SW 1271 (cell line): Measurements from ENCODE around the gene ART1.
"Not testable (repeated sequence)": the region's sequence is repeated elsewhere in the genome, so short reads cannot be mapped to it uniquely, and the experiment has no call there.

Experiments used
- DNase-seq, 2 experiments: peaks; one replicate each; lab custom pipeline; 2025; lab: John Stamatoyannopoulos, UW

Gene ART1, protein sequence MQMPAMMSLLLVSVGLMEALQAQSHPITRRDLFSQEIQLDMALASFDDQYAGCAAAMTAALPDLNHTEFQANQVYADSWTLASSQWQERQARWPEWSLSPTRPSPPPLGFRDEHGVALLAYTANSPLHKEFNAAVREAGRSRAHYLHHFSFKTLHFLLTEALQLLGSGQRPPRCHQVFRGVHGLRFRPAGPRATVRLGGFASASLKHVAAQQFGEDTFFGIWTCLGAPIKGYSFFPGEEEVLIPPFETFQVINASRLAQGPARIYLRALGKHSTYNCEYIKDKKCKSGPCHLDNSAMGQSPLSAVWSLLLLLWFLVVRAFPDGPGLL

DNA sequence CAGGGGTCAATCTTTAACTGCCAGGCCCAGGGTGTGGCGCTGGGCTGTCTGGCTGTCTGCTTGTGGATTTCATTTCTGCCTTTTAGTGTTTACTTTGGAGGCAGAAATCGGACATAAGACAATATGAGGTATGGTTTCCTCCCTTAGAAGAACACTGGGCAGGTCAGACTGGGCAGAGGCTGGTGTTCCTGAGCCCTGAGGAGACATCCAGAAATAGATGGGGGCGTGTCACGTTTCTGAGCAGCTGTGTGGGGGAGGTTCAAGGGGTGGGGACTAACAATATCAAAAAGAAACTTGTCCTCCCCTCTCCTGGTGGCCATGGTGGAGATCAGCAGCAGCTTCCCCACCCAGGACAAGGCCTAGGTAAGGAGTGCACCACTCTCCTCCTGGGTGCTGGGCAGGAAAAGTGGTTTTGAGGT lies at the start of gene ART1:
TSS of gene ART1 (plus strand) at position 312 of the 419 bp plus-strand sequence. CDS start 14,086 bp downstream, outside the sequence.
- DNase-seq, result peak in 1 of 2 experiments; percentile 23

DNA sequence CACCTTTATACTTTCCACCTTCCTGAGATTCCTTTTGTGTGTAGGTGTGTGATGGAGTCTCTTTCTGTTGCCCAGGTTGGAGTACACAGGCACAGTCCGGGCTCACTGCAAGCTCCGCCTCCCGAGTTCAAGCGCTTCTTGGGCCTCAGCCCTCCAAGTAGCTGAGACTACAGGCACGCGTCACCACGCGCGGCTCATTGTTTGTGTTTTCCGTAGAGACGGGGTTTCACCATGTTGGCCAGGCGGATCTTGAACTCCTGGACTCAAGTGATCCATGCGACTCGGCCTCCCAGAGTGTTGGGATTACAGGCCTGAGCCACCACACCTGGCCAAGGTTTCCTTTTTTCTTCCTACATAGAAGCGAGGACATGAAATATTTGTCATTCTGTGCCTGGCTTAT lies 47.2 kb upstream of the ART1 start:
- not testable (repeated sequence) for DNase-seq

DNA sequence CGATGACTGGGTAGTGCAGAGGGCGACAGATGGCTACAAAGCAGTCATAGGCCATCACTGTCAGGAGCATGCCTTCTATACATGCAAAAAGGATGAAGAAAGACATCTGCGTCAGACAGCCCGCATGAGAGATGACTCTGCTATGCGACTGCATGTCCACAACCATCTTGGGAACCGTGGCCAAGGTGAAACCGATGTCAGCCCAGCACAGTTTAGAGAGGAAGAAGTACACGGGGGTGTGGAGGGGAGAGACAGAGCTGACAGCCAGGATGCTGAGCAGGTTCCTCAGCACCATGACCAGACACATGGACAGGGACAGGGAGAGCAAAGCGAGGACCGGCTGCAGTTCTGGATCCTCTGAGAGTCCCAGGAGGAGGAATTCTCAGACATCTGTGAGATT lies 44.7 kb upstream of the ART1 start:
- not testable (repeated sequence) for DNase-seq

DNA sequence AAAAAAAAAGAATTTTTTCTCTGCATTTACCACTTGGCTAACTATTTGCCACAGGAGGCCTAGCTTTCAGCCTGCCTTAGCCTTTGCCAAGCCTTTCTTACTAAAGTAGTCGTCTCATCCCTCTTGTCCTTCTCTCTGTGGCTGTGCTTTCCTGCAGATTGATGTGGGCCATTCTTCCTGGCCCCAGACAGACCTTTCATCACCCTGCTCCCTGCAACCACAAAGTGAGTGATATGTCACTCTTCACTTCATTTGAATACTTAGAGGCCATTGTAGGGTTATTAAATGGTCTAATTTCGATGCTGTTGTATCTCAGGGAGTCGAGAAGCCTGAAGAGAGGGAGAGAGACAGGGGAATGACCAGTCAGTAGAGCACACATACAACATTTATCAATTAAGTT lies 40.8 kb upstream of the ART1 start:
- DNase-seq, result no peak

DNA sequence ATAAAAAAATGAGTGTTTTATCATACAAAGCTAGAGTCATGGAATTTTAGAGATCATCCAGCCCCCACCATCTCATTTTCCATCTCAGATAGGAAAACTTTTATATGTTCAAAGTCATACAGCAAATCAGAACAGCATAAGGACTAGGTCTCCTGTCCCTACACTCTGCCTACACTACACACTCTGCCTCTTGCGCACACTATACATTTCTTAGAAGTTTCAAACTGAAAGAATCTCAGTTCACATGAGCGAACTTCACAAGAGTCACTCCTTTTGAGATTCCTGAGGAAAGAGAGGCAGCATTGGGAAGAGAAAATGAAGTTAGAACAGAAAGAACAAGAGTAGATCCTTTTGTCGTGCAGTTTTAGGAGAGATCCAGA lies 39.7 kb upstream of the ART1 start:
- DNase-seq, result no peak

DNA sequence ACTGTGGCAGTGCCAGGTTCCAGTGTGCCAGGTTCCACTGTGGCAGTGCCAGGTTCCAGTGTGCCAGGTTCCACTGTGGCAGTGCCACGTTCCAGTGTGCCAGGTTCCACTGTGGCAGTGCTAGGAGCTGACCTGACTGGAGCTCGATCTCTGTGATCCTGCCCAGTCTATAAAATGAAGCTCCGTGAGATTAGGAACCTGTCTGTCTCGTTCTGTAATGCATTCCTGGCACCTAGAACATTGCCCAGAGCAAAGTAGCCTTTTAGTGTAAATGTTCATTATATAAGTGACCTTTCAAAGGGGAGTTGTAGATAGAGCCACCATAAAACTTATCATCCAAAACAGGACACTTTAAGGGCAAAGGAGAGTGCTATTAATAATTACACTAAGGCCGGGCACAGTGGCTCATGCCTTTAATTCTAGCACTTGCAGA lies 39.1 kb upstream of the ART1 start:
- no peak for DNase-seq

DNA sequence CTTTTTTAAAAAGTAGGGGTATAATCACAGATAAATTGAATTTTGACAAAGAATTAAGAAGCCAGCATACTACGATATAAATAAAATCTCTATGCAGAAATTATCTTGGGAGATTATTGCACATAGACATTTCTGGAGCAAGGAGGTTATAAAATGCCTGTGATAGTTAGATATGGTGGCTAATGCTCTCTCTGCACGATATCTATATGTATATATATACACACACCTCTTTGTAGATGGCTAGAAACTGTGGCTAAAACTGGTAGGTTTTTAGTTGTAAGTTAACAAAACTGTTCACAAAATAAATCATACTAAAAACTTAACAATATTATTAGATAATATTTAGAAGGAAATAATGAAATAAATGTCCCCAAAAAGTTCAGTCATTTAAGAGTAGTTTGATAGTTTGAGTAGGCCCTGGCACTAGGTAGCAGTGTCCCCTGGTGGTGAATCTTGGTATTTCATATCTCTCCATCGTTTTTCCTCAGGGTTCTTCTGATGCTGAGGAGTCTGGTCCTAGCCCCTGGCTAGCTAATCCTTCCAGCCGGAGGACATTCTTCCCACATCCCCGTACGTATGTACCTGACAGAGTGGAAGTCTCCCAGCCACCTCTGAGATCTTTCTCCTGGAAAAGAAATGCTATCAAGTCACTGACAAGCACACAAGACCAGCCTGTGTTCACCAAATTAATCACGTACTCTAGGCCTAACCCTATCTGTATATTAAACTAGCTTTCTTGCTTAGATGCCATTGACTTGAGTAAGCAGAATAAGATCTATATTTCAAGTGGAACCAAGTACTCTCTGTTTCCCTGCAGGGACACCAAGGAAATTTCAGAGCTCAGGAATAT lies 35.3 kb upstream of the ART1 start:
- DNase-seq, result peak in 1 of 2 experiments; percentile 35

DNA sequence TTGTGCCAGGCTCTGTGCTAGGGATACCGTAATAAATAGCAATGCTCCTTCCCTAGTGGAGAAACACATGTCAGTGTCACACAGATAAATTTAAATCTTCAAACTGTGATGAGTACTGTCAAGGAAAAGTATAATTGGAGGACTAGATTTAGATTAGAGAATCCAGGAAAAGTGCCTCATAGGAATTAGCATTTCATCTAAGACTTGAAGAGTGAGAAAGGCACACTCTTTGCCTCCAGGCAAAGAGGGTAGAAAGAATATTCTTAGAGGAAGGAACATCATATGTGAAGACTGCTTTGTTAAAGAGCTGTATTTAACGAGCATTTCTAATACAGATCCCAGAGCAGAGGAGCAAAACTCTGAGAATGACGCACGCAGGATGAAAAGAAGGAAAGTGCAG lies 34.1 kb upstream of the ART1 start:
- DNase-seq, result no peak

DNA sequence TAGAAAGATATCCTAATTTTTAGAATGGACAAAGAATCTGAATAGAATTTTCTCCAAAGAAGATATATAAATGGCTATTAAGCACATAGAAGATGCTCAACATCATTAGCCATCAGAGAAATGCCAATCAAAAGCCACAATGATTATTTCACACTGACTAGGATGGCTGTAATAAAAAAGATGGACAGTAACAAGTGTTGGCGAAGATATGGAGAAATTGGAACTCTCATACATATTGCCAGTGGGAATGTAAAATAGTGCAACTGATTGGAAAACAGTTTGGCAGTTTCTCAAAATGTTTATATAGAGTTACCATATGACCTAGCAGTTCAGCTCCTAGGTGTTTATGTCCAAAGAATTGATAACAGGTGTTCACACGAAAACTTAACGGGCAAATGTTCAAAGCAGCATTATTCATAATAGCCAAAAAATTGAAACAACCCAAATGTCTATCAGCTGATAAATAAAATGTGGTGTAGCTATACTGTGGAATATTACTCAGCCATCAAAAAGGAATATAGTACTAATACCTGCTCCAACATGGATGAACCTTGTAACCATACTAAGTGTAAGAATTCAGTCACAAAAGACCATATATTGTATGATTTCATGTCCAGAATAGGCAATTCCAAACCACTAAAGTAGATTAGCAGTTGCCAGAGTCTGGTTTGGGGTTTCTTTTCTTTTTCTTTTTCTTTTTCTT lies 32.8 kb upstream of the ART1 start:
- no peak for DNase-seq

DNA sequence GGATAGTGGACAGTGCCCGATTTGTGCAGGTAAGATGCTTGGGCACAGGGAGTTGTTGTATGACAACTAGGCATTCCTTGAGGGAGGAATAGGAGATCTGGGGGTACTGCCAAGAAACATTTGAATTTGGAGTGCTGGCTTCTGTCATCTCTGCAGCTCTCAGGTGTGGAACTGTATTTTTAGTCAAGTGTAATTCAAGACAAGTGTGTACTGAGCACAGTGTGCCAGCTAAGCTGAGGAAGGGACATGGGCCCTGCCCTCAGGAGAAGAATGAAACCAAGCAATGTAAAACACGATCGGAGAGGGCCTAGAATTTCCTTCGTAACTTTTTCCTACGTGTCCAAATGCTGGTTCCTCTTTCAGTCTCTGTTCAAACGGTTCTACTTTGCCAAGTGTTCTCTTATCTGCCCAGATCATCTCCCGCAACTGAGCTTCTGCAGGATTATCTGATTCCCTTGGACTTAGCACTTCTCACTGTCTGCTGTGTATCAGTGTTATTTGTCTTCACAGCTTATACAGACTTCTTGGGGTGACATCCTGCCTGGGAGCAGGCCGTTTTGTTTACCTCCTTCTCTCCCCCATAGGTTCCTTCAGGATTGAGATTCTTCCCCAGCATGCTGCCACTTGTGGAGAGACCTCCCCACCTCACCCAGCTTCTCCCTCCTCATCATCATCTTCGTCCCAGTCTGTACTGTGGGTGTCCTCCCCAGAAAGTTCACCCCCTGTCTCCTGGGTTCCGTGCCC lies 30.8 kb upstream of the ART1 start:
- DNase-seq, result no peak

DNA sequence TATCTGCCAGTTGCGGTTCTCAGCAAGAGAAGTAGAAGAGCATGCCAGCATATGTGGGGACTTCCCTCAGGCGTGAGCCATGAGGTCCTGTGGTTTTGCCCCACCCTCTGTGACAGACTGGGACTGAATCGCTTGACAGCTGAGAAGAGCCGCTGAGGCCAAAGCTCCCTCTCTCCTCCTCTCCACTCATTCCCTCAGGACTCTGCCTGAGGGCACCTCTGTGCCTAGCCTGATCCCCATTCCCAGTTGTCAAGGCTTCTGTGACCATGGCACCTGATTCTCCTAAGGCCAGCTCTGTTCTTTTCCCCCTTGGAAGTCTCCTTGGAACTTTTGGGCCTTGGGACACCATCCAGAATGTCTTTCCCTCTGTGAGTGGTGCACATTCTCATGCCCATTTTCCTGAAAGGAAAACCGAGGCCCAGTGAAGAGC lies 30.2 kb upstream of the ART1 start:
- DNase-seq, result no peak

DNA sequence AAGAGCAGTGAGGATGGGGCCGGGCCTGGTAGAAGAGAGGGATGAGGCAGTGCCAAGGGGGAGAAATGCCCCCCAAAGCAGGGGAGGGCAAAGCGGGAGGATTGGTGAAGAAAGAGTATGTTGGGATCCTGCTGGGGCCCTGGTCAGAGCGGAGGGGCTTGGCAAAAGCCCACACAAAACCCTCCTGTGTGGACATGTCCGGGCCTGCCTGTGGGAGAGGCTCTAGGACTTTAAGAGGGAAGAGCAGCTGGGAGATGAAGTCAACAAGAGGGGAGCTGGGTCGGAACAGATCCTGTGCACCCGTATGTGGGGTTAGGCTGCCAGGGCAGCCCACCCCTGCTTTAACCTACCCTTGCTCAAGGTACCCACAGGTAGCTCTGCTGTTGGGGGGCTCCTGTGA lies 28.9 kb upstream of the ART1 start:
- no peak for DNase-seq

DNA sequence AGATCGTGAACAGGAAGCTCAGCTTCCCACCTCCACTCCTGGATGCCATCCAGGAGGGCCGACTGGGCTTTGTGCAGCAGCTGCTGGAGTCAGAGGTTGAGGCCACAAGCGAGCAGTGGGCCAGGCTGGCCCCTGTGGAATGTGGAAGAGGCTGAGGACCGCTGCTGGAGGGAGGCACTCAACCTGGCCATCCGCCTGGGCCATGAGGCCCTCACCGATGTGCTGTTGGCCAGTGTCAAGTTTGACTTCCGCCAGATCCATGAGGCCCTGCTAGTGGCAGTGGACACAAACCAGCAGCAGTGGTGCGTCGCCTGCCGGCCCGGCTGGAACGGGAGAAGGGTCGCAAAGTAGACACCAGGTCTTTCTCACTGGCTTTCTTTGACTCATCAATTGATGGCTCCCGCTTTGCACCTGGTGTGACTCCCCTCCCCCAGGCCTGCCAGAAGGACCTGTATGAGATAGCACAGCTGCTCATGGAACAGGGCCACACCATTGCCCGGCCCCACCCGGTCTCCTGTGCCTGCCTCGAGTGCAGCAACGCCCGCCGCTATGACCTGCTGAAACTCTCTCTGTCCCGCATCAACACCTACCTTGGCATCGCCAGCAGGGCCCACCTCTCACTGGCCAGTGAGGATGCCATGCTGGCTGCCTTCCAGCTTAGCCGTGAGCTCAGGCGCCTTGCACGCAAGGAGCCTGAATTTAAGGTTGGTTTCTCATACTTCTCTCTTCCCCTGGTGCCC lies 28.0 kb upstream of the ART1 start:
- no peak for DNase-seq

DNA sequence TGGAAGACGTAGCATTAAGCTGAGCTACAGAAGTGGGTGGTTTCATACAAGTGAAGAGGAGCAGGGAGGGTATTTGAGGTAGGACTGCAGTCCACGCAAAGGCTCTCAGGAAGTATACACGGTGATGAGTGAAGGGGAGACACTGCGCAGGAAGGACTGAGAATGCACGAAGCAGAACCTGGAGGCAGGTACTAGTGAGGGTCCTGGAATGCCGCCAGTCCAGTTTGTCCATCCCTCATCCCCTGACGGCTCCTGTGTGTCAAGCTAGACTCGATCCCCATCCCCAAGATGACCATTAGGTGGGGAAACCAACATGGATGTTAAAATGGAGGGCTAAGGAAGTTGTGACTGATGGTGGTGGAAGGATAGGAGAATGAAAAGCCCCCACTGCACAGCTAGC lies 26.9 kb upstream of the ART1 start:
- no peak for DNase-seq

DNA sequence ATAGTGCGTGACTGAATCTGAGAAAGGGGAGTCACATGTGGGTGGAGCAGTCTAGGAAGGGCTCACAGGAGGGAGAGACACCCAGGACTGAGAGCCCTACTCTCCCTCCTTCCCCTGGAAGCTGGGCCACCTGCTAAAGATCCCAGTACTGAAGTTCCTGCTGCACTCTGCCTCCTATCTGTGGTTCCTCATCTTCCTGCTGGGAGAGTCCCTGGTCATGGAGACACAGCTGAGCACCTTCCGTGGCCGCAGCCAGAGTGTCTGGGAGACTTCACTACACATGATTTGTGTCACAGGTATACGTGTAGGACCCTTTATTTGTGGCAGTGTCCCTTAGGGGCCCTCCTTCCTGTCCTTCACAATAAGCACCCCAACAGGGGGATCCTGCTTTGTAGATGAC lies 22.4 kb upstream of the ART1 start:
- no peak for DNase-seq

DNA sequence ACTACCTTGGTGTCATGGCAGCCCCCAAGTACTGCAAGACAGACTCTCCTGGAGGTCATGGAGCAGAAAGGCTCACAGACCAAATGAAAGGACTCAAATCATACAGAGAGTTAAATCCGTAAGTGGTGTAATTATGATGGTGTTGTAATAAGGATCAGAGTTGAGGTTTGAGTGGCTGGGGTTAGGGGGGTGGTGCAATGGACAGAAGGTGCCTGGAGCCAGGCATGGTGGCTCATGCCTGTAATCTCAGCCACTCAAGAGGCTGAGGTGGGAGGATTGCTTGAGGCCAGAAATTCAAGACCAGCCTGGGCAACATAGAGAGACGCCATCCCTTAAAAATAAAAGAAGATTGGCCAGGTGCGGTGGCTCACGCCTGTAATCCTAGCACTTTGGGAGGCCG lies 21.8 kb upstream of the ART1 start:
- no peak for DNase-seq

DNA sequence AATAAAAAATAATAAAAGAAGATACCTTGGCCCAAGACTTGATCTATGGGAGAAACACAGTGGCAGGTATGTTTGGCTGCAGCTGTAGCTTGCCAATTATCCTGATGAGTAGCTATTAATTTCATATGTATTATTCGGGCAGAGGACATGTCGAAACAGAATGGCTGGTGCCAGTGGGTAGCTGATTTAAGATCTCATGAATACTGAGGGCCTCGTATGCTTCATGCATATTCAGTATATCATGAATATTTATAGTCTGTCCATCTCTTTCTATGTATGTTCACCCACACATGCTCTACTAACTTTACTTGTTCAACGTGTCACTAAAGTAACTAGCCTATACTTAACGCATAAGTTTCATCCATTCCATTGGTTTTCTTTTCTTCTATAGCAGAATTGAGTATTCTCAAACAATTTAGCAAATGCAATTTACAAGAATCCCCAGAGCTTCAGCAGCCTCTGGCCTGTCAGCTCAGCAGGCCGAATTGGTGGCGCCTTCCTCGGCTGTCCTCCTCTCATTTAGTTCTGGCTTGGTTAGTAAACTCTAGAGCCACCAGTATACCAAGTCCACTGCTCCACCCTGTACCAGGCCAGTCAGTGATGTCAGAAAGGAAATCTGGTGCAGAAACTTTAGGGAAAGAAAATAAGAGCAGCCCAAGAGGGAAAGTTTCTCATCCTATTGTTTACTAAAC lies 21.0 kb upstream of the ART1 start:
- no peak for DNase-seq

DNA sequence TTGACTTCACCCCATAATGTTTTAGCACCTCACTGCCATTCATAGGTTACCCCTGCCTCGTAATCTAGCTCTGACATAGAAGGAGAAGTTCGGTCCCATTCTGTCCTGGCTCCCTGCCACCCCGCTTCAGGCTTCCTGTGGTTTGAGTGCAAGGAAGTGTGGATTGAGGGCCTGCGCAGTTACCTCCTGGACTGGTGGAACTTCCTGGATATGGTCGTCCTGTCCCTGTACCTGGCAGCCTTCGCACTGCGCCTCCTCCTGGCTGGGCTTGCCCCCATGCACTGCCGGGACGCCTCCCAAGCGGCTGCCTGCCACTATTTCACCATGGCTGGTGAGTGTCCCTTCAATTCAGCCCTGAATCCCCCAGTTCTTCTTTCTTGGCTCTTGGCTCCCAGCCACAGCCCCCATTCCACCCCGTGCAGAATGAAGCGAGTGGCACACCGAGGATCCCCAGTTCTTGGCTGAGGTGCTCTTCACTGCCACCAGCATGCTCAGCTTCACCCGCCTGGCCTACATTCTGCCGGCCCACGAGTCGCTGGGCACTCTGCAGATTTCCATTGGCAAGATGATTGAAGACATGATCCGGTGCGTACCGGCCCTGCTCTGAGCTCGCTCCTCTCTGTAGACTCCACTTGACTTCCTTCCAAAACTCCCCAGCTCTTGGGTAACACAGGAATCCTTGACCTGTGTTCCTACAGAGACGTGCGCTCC lies 18.5 kb upstream of the ART1 start:
- DNase-seq, result no peak

DNA sequence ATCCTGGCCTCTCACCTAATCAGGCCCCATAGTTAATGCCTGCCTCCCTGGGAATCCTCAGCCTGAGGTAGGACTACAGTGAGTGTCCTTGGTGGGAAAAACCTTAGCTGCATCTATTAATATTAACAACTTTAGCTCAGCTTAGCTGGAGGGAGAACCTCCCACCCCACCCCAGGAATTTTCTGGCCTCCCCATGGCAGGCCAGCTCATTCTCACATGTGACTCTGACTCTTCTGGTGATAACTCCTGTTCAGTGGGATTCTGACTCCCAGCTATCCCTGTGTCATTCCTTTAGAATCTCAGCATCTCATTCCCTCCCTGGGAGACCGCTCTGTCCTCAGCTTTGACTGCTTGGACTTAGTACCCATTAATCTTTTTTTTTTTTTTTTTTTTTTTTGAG lies 17.6 kb upstream of the ART1 start:
- no peak for DNase-seq

DNA sequence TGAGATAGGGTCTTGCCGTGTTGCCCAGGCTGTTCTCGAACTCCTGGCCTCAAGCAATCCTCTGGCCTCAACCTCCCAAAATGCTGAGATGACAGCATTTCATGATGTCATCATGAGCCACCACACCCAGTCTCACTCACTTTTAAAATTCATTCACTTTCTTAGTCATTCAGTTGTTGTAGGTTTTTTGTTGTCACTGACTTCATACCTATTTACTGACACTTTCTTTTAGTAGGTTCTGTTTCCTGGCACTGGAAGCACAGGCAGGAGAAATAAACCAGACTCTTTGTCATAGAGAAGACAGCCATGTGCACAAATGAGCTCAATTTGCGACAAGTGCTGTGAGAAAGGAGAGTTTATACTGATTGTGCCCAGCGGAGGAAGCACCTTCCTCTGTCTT lies 13.6 kb upstream of the ART1 start:
- DNase-seq, result no peak
